HG02759 (cell line): ENCODE results near the gene GPC1.
A peak's percentile ranks its signal among the peaks of the same experiment; 100 is the strongest.

ENCODE experiments used
- ATAC-seq: cut with Tn5 transposase; IDR thresholded peaks from one replicate; pipeline ENCODE4 v1.9.1; 2021; ENCODE audit warnings: mild to moderate bottlenecking, moderate library complexity; ENCODE audit not compliant: unreplicated experiment

Gene GPC1

DNA sequence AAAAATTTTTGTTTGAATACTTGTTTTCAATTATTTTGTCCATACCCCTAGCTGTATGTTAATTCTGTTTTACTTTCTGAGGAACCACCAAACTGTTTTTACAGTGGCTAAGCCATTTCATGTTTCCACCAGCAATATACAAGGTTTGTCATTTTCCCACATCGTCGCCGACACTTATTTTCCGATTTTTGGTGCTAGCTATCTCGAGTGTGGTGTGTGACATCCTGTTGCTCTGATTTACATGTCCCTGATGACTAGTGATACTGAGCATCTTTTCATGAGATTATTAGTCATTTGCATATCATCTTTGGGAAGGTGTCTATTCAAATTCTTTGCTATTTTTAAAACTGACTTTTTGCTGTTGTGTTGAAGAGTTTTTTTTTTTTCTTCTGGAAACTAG is 7.2 kb upstream of the GPC1 start:
- ATAC-seq: no peak

DNA sequence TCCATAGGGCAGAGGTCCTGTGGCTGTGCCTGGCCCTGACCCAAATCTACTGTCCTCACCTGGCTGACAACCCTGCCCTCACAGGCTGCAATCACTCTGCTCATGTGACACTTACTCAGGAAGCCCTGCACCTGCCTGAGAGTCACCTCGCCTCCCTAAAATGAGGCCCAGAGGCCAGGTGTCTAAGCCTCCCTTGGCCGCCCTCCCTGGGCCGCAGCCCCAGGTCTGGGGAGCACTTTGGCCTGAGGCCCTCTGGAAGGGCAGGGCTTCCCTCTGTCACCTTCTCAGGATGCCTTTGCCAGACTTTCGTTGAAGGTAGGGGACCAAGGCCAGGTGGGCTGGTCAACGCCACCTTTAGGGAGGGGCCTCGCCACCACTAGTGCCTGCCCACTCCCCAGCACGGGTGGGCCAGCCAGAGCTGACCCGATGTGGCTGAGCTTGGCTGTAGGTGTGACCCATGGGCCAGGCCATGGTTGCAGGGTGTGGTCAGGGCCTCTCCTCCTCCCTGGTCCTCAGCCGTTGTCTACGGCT is 6.1 kb upstream of the GPC1 start:
- ATAC-seq: no peak

DNA sequence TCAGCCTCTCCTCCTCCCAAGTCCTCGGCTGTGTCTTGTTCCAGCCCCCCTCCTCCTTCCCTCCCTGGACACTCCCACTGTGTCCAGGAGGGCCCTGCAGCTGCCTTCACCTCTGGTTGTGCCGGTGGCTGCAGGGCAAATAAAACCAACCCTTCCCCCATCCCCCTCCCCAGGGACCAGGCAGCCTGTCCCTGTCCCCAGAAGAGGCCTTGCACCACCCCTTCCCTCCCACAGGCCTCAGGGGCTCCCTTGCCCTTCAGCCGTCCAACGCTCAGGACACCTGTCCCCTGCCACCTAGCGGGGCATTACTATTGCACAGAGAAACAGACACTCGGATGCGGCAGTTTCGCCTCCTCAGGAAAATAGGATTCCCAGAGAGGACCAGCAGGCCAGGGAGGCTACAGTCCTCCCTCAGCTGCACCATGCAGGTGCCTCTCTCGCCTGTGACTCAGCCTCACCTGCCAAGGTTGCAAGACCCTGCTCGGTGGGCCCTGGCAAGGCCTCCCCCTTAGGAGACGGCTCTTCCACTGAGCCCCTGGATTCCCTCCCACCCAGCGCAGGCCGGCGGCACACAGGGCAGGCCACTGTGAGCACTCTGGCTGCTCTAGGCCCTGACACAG is 5.5 kb upstream of the GPC1 start:
- no peak for ATAC-seq

DNA sequence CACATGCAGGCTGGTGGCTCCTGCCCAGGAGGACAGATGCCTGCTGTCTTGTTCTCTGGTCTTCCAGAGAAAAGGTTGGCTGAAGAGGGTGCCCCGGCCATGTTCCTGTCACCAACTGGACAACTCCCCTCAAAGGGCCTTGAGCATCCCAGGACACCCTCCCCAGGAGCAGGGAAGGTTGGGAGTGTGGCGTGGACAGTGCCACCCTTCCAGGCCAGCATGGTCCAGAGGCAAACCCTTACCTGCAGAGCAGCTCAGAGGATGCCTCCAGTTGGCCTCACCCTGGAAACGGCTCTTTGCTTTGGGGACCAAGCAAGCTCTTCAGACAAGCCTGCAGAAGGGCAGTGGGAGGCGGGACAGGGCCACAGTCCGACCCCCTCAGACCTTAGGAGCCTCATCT is 4.9 kb upstream of the GPC1 start:
- no peak for ATAC-seq

DNA sequence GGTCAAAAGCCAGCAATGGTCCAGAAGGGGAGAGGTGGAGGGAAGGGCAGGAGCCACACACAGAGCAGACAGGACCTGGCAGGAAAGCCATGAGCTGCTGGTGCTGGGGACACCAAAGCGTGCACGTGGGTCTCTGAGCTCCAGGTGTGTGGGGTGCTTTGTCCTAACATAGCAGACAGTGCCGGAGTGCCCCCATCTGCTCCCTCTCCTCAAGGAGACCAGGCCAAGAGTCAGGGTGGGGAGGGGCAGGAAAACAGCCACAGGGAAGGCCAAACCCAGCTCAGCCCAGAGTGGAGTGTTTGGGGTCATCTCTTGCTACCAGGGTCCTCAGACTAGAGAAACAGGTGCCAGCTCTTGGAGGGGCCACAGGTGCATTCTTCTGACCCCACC is 4.2 kb upstream of the GPC1 start:
- no peak for ATAC-seq

DNA sequence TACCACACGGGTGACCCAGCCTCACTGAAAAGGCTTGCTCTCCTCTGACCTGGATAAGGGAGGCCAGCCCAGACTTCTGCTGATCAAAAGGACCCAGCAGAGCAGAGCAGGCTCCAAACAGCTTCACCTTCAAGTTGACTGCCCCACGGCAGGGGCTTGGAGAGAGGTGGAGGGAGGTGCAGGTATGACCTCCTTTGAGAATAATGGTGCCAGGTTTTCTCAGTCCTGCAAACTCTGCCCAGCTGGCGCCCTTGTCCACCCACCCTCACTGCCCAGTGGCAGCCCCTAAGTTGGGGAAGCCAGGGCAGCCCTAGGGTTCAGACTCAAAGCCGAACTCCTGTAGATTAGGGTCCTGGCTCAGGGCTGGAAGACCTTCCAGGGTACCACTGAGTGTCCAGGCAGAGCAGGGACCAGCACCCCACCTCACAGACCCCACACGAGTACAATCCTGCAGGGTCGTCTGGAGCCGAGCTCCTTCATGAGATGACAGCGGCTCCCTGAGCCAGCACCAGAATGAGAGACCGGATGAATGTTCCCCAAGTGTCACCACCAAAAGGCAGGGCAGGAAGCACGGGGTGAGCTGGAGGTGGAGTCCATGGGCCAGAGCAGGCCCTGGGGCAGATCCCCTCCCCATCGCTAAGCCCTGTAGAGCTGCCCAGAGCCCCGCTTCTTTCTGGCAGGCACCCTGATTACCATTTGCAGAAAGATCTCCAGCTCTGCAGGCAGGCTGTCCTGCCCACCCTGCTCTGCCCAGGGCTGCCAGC is 3.6 kb upstream of the GPC1 start:
- ATAC-seq: no peak

DNA sequence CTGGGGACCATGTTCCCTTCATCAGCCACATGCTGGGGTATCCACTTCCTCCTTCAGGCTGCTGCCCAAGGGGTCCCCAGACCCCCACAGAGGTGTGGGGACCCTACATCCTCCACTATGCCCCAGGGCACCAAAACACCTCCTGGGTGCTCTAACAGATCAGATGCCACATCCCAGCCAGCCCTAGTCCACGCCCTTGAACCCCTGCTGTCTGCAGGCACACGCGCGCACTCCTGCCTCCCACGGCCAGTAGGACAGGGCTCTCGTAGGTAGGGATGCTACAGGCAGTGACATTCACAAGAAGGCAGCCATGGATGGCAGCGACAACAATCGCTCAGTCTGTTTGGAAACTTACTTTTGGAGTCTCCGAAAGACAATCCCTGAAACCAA is 3.0 kb upstream of the GPC1 start:
- ATAC-seq: no peak

DNA sequence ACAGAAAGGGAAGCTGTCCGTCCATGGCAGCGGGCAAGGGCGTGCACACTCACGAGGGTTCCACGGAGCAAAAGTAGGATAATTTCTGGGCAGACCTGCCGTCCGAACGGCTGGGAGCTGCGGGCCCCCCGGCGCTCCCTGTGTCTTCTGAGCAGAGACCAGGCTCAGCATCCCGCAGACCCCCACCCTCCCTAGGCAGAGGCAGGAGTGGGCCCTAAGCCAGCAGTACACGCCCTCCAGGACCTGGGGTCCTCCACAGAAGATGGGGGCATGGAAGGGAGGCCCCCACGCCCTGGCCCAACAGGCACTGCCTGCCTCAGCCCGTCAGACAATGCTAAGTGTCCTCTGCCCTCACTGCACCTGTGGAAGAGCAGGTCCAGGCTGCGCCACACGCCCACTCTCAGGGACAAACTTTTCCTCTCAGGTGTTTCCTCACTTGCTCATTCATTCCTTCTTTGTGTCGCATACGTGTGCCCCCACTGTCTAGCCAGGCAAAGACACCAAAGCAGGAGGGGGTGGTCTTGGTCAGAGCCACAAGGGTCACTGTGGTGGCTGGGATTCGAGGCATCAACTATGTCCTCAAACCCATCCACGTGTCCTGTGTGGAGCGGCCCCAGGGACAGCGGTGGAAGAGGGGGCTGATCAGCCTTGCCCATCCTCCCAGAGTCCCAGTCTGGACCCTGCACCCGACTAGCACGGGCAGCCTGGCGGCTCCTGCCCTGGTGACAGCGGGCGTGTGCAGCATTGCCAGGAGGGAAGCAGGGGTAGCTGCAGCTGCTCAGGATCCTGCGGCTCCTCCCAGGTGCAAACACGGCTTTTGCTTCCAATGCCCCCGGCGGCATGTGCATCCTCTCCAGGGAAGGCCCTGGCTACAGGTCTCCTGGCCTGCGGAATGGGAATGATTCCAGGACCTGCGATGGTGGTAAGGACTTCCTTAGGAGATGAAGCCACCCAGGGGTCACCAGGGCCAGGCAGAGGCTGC is 2.4 kb upstream of the GPC1 start:
- no peak for ATAC-seq

DNA sequence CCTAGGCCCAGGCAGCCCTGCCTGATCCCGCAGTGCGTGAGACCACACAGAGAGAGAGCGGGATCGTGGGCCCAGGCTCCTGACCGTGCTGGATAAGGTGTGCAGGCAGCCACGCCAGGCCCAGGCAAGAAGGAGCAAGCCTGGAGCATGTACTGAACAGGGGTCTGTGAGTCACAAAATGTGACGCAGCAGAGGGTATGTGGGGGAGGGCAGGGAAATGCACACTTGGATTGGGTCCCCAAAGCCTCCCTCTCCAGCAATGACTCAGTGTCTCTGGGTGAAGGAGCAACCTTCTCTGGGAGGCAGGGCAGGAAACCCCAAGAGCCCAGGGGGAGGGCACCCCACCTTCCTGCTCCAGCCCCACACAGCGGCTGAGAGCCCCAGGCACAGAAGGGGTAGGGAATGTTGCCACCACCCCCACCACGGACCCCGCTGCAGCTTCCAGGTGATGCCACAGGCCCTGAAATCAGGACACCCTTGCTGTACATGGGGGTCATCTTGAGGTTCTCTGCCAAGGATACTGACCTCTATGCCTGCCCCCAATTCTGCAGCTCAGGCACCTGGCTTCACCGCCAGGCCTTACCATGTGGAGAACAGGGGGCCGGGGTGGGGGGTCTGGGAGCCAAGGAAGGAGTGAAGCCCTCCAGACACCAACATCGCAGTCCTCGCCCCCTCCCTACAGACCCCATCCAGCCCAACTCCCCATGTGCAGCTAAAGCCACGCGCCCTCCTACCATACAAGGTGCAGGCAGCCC is 1.3 kb upstream of the GPC1 start:
- no peak for ATAC-seq

DNA sequence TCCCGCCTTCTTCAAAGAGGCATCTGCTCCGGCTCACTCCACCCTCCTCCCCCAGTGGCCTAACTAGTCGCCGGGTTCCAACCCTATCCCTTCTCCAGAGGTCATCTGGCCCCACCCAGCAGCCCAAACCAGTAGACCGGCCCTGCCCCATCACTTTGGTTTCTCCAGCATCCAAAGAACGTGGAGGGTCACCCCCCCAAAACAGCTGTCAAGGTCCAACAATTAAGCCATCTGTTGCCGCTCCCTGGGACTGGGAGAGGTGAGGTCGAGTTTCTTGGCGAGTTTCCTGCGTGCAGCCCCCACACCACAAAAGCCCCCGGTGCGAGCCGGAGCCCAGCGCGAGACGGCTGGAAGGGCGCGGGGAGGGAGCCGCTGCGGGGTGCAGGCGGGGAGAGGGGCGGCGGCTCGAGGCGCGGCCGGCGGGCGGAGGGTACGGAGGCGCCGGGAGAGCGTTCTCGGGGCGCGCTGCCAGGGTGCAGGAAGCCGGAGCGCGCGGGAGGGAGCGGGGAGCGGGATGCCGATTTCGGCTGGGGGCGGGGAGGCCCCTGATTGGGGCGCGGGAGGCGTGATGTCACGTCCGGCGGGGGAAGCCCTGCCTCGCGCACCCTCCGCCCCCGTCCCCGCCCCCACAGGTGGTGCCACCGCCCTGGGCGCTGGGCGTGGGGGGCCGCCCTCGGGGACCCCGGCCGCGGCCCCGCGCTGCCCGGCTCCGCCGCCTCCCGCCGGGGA is 571 bp upstream of the GPC1 start:
- peak; percentile 65 for ATAC-seq

DNA sequence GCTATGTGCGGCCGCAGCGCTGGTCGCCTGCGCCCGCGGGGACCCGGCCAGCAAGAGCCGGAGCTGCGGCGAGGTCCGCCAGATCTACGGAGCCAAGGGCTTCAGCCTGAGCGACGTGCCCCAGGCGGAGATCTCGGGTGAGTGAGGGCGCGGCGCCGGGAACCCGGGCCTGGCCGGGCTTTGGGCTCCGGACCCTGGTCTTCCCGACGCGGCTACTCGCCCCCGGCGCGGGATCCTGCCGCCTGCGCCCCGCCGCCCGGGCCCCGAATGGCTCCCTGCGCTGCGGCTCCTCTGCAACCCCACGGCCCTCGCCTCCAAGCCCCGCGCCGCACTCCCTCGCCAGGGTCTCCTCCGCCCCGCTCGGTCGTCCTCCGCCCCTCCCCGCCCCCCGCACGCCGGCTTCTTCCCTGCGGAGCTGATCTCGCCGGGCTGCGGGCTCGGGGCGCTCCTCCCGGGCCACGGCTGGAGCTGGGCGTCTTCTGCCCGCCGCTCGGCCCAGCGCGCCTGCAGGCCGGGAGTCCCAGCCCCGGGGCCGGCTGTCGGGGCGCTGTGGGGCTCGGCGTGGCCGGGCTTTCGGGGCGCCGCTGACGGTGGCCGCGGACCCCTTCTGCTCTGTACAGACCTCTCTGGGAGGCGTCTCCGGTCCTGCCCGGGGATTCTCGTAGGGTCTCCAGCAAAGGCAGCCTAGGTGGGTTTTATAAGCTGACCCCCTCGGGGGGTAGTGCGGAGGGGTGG is 652 bp downstream of the GPC1 start:
- no peak for ATAC-seq

DNA sequence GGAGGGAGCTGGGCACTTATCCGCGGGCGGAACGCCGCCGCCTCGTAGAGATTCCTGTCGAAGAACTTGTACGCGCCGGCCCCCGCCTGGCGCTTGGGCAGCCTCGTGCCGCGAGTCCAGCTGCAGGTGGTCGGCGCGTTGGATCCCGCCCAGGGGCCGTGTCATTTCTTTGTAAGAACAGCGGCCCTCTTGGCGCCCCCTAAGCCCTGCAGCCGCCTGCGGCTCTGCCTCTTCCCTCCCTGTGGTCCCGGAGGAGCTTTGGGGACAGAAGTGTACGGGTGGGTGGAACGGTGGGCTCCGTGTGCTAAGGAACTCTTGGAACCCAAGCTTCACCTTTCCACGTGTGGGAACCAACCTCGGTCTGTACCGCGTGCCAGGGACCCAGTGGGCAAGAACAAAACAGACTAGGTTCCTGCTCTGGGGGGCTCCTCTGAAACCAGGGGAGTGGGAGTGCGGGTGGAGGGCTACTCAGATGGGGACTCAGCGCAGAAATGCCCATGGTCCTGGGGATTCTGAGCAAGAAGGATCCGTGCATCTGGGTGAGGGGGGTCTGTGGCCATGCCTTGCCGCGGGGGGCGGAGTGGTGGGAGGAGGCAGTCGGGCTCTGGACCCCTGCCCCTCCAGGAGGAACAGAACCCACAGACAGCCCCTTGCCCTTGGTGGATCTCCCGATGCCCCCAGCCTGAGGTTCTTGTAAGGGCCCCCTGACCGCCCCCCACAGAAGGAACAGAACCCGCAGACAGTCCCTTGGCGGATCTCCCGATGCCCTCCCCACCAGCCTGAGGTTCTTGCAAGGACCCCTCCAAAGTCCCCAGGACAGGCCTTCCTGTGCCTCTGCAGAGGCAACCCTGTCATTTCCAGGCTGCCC is 1.5 kb downstream of the GPC1 start:
- no peak for ATAC-seq

DNA sequence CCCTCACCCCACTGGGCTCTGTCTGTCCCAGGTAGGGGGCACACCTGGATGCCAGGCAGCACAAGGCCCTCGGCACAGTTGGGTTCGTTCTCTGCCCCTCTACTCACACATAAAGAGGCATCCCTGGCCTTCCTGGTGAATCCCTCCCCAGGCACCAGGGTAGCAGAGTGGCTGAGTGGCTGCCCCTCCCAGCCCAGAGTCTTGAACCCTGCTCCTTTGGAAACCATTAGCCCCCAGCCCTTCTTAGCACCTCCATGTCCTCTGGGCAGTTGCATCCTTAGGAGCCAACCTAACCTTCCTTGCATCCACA is 2.0 kb downstream of the GPC1 start:
- ATAC-seq: no peak

DNA sequence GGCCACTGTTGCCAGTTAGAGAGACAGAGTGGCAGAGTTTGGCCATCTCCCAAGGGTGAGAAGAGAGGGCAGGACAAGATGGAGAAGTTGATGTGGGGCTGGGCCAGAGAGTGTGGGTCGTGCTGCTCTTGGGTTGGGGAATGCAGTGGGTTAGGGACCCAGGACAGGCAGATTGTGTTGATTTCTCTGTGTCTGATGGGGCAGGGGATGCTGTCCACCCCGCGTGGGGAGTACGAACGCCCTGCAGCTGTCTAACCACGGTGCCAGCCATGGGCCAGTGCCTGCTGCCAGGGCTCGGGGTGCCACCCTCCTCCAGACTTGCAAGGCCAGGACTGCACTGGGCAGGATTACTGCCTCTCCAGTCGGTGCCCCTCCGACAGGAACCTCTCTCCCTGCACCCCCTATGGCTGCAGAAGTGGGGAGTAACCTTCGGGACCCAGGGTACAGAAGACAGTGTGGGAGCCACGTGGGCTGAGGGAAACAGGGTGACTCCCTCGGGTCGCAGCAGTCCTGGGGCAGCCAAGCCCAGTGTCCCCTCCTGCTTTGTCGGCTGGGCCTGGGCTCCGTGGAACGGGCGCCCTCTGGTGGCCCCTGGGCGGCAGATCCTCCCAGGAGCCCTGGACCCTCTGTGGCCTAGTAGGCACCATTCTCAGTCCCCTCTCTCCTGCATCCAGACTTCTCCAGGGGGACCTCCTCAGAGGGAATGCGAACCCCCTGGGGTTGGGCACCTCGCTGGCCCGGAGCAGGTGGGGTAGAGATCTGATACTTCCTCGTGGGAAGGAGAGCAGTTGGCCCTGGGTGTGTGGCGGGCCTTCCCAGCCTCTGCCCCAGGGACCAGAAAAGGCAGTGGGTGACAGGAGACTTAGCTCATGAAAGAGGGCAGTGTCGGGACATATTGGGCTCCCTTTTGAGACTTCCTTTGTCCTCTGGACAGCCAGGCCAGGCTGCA is 2.7 kb downstream of the GPC1 start:
- ATAC-seq: no peak

DNA sequence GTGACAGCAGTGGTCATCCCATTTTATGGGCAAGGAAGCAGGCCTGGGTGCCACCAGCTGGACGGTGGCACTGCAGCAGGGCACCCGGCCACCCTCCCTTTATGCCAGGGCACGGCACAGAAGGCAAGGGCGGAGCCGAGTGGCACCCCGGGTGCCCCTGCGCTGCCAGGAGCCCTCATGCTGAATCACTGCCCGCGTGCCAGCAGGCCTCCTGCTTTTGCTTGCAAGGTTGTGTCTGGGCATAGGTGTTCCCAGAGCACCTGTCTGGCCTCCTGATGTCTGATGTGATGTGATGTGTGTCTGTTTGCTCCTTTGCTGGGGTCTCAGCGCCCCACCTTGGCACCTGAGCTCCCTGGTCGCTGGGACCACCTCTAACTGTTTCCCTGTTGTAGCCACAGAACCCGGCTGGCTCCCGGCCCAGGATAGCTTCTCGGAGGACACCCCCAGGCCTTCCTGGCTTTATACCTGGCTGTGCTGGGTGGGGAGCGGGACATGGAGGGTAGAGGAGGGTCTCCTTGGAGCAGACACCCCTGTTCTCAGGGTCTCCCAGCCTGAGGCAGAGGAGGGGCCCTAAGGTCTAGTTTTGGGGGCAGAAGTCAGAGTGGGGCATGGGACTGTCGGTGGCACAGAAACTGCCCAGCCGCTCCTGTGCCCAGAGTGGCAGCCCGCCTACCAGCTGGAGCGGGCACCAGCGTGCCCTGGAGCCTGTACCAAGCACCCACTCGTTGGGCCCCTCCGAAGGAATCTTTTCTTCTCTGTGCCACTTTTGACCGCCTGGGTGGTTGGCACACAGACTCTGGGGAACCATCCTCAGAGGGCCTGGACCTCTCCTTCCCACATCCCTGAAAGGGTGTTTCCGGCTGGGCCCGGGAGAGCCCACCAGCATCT is 3.6 kb downstream of the GPC1 start:
- ATAC-seq: no peak

DNA sequence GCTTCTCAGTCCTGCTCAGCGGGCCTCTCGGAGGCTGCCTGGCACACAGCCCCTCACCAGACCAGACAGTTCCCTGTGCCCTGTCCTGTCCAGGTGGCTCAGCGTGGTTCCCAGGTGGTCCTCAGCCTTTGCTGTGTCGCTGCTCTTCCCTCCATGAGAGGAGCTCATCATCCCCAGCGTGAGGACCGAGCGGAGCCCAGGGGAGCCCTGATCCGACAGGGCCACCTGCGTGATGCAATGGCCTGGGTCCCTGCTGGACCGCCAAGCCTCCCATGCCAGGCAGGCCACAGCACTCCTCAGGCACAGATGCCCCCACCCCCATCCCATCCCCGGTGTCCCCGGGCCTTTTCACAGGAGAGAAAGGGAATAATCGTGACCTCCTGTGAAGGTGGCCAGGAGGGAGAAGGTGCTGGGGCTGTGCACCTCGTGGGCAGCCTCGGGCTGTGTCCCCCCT is 4.3 kb downstream of the GPC1 start:
- ATAC-seq: no peak
